OCI-LY3 (cell line): Measurements from ENCODE around the gene ZFYVE28.

ENCODE experiments used
- EZH2phosphoT487 ChIP-seq: fragments of 200-600 bp; shearing (Covaris generic); IDR thresholded peaks from 2 replicates; pipeline ENCODE4 v1.6.1; 2018; ENCODE audit warnings: antibody characterized with exemption, mixed run types, low read depth
- TF ChIP-seq, protein P1 (sequence below): fragments of 200-600, 300-600 bp; sonication (generic); IDR thresholded peaks from 2 replicates; pipeline ENCODE4 v1.5.1; 2014; ENCODE audit warnings: antibody characterized with exemption, low read length, low read depth

DNA sequence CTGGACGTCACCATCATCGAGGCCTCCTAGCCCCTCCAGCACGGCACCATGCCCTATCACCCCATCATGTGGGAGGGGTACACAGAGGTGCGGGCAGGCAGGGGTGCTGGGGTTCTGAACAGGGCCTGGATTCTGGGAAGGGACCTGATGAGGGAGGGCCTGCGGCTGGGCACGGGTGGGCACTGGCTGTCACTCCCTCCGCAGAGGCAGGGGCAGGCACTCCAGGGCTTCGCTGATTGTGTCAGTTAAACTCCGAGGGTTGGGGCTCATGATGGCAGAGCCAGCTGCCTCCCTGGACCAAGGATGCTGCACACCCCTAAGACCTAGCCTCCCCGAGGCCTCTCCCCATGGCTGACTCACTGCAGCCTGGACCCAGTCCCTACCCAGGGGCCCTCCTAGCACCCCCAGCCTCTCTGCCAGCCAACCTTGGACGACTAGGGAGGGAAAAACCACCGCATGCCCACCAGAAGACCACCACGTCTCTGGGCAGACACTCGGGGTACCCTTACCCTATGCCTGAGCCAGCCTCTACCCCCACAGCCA lies 45.9 kb downstream of the ZFYVE28 start:
- TF ChIP-seq, protein P1, sequence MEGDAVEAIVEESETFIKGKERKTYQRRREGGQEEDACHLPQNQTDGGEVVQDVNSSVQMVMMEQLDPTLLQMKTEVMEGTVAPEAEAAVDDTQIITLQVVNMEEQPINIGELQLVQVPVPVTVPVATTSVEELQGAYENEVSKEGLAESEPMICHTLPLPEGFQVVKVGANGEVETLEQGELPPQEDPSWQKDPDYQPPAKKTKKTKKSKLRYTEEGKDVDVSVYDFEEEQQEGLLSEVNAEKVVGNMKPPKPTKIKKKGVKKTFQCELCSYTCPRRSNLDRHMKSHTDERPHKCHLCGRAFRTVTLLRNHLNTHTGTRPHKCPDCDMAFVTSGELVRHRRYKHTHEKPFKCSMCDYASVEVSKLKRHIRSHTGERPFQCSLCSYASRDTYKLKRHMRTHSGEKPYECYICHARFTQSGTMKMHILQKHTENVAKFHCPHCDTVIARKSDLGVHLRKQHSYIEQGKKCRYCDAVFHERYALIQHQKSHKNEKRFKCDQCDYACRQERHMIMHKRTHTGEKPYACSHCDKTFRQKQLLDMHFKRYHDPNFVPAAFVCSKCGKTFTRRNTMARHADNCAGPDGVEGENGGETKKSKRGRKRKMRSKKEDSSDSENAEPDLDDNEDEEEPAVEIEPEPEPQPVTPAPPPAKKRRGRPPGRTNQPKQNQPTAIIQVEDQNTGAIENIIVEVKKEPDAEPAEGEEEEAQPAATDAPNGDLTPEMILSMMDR, result no peak
- no peak for TF ChIP-seq EZH2phosphoT487
